NCI-H510A treated with DMSO at 0.1 percent for 48 hours (cell line): ENCODE measurements around the gene MCTP1.

ENCODE experiments used
- DNase-seq: peaks from one replicate; lab custom pipeline; 2025; lab: John Stamatoyannopoulos, UW

The MCTP1 gene

GRCh38 chr5:95114902-95115301 lies 170.0 kb downstream of the MCTP1 start:
- no peak for DNase-seq

- DNase-seq: no peak
Observed at GRCh38 chr5:95114305-95114704, 170.6 kb downstream of the MCTP1 start.

- DNase-seq: no peak
Observed at GRCh38 chr5:95113489-95113888, 171.4 kb downstream of the MCTP1 start.

- no peak for DNase-seq
Observed at GRCh38 chr5:95111141-95111540, 173.8 kb downstream of the MCTP1 start.

- DNase-seq: no peak
Observed at GRCh38 chr5:95110118-95110517, 174.8 kb downstream of the MCTP1 start.

- no peak for DNase-seq
Observed at GRCh38 chr5:95107138-95107537, 177.8 kb downstream of the MCTP1 start.

GRCh38 chr5:95105638-95106037 lies 179.3 kb downstream of the MCTP1 start:
- DNase-seq: no peak

- no peak for DNase-seq
Observed at GRCh38 chr5:95102687-95103086, 182.2 kb downstream of the MCTP1 start.

- DNase-seq: peak; percentile 83
Observed at GRCh38 chr5:95102080-95102479, 182.8 kb downstream of the MCTP1 start.

- DNase-seq: no peak
Observed at GRCh38 chr5:95100551-95100950, 184.3 kb downstream of the MCTP1 start.

GRCh38 chr5:95098012-95098411 lies 186.9 kb downstream of the MCTP1 start:
- DNase-seq: no peak

GRCh38 chr5:95093211-95093610 lies 191.7 kb downstream of the MCTP1 start:
- no peak for DNase-seq

GRCh38 chr5:95090774-95091173 lies 194.1 kb downstream of the MCTP1 start:
- DNase-seq: no peak

- no peak for DNase-seq
Observed at GRCh38 chr5:95087816-95088317, 197.0 kb downstream of the MCTP1 start.

GRCh38 chr5:95086927-95087815 lies 197.7 kb downstream of the MCTP1 start:
- no peak for DNase-seq

- no peak for DNase-seq
Observed at GRCh38 chr5:95084757-95085156, 200.1 kb downstream of the MCTP1 start.

- DNase-seq: no peak
Observed at GRCh38 chr5:95083606-95084005, 201.3 kb downstream of the MCTP1 start.

- no peak for DNase-seq
Observed at GRCh38 chr5:95081982-95082381, 202.9 kb downstream of the MCTP1 start.

- DNase-seq: no peak
Observed at GRCh38 chr5:95081500-95081960, 203.4 kb downstream of the MCTP1 start.

GRCh38 chr5:95080441-95080840 lies 204.5 kb downstream of the MCTP1 start:
- DNase-seq: no peak

GRCh38 chr5:95080030-95080429 lies 204.9 kb downstream of the MCTP1 start:
- DNase-seq: no peak

- no peak for DNase-seq
Observed at GRCh38 chr5:95078868-95079267, 206.0 kb downstream of the MCTP1 start.

GRCh38 chr5:95076395-95077185 lies 208.3 kb downstream of the MCTP1 start:
- no peak for DNase-seq
